Ovary (tissue), 3 donors: ENCODE results near the gene UNKL.

ENCODE experiments used
- CTCF ChIP-seq, 3 donors: fragments of 450-650 bp in 2 of 3; fragments of 200-600 bp in 1 of 3; IDR thresholded peaks; one replicate each; pipeline versions ENCODE4 v1.5.1 to v1.8.0; 2016 to 2022; ENCODE audit warnings: antibody characterized with exemption in 3 of 3, mild to moderate bottlenecking in 1 of 3
- EP300 ChIP-seq: sonication (generic); formaldehyde crosslinking; IDR thresholded peaks from one replicate; pipeline ENCODE4 v1.6.1; 2017; ENCODE audit warnings: antibody characterized with exemption
- donor health status: DM: no; HTN: no; CAD: no.

DNA sequence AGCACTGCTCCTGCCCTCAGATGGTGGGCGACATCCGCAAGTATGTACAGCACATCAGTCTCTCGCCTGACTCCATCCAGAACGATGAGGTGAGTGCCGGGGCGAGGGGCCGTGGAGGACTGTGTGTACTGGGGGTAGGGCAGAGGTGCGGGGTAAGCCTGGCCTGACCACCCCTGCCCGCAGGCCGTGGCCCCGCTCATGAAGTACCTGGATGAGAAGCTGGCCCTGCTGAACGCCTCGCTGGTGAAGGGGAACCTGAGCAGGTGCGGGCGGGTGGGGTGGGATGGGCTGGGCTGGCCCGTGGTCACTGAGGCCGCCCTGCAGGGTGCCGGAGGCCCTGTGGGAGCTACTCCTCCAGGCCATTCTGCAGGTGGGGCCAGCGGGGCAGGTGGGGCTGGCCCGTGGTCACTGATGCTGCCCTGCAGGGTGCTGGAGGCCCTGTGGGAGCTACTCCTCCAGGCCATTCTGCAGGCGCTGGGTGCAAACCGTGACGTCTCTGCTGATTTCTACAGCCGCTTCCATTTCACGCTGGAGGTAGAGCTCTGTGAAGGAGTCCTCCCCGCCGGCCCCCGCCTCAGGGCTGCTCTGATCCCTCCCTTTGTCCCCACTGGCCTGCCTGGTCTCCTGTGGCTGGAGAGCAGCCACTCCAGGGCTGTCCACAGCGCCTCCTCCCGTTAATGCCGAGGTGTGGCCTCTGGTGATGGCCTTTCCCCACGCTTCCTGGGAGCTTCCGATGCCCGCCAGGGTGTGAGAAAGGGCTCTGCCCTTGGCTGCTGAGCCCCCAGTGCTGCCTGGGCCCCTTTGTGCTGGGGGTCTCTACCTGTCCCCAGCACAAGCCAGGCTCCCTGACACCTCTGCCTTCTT, 67.8 kb downstream of the UNKL start:
- TF ChIP-seq CTCF (IDR thresholded peaks at IDR 0.05): no peak
- no peak for TF ChIP-seq EP300
